Spinal cord (tissue), 10 donors: ENCODE measurements around the gene PLEKHH1. TPM values are rescaled to one million over a fixed set of nuclear protein-coding genes. Genes with fewer than 3 reads are reported as not detected.

Experiments
- DNase-seq, 6 donors: peaks; one replicate each; pipeline versions ENCODE4 v3.0.0 to v3.0.0-alpha.2; 2013 to 2015; ENCODE audit warnings: low spot score in 6 of 6, low read depth in 4 of 6
- H3K27ac ChIP-seq: one replicate; pipeline ENCODE4 v1.5.1; 2013; ENCODE audit warnings: low read depth, low read length, control low read depth
- H3K27me3 ChIP-seq: one replicate; pipeline ENCODE4 v1.6.1; 2013; ENCODE audit warnings: low read length; ENCODE audit not compliant: control insufficient read depth, insufficient read depth
- H3K36me3 ChIP-seq: one replicate; pipeline ENCODE4 v1.6.1; 2013; ENCODE audit warnings: low read length; ENCODE audit not compliant: control insufficient read depth, insufficient read depth
- H3K4me1 ChIP-seq: one replicate; pipeline ENCODE4 v1.6.1; 2013; ENCODE audit warnings: low read length; ENCODE audit not compliant: control insufficient read depth, insufficient read depth
- H3K4me3 ChIP-seq: one replicate; pipeline ENCODE4 v1.5.1; 2013; ENCODE audit warnings: low read depth, low read length, control low read depth
- H3K9me3 ChIP-seq: one replicate; pipeline ENCODE4 v1.6.1; 2013; ENCODE audit warnings: low read length; ENCODE audit not compliant: control insufficient read depth, insufficient read depth
- WGBS: methylation state at CpG from one replicate; pipeline ENCODE4 v1.1.5; 2013; ENCODE audit warnings: missing lambda C conversion rate; ENCODE audit not compliant: insufficient coverage; 5-methylcytosine and 5-hydroxymethylcytosine counted together
- polyA plus RNA-seq, 2 donors: library from polyadenylated mRNA; unstranded; fragments of 120-200 nt; gene quantifications; one replicate each; pipeline ENCODE4 v1.2.1, GENCODE V29; 2013; ENCODE audit not compliant: insufficient read length in 2 of 2
- total RNA-seq, 2 donors: library from RNA; depleted of rRNA in 1 of 2; stranded (reverse); fragments of 120-200 nt in 1 of 2; fragments of >200 nt in 1 of 2; gene quantifications; one replicate each; pipeline versions ENCODE4 v1.2.3 to v1.2.4, GENCODE V29; 2013 to 2014
- donor health status: healthy.

The PLEKHH1 gene
- total and polyA plus RNA-seq, 4 donors = 20.7 to 81.8 (median 41.6) TPM

DNA sequence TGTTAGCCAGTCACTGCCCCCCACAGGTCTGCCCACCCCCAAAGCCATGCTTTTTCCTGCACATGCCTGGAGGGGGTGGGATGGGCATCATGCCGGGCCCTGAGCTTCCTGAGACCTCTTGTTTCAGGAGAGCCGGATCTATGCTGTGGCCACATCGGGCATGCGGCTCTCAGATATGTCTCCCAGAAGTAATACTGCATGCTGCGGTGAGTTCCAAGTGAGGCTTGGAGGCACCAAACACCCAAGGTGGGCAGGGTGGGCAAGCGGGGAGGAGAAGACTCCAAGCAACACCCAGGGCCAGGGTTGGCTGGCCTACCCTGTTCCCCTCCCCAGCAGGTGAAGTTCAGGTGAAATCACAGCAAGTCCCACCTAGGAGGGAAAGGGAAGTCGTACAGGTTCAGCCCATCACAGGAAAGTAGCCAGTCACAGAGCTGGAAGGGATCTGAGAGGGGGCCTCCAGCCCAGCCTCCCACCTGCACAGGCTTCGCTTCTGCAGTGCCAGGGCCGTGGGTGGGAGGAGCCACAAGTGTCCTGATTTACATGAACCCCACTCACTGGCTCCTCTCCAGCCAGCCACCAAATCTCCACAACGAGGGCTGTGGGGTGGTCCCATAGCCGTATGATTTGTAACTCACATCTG is 36.0 kb downstream of the PLEKHH1 start:
- H3K9me3 ChIP-seq = no peaks in the 10 kb centered on the region
- no peak overlapping the region for H3K4me3 ChIP-seq
- no peak overlapping the region for H3K27ac ChIP-seq
- peaks cover 3% of the 10 kb centered on the region for H3K4me1 ChIP-seq
- 91% methylated on average over 9 of the region's 11 CpGs for WGBS
- H3K27me3 ChIP-seq = no peaks in the 10 kb centered on the region
- no peak for DNase-seq
- peaks cover 35% of the 10 kb centered on the region for H3K36me3 ChIP-seq

DNA sequence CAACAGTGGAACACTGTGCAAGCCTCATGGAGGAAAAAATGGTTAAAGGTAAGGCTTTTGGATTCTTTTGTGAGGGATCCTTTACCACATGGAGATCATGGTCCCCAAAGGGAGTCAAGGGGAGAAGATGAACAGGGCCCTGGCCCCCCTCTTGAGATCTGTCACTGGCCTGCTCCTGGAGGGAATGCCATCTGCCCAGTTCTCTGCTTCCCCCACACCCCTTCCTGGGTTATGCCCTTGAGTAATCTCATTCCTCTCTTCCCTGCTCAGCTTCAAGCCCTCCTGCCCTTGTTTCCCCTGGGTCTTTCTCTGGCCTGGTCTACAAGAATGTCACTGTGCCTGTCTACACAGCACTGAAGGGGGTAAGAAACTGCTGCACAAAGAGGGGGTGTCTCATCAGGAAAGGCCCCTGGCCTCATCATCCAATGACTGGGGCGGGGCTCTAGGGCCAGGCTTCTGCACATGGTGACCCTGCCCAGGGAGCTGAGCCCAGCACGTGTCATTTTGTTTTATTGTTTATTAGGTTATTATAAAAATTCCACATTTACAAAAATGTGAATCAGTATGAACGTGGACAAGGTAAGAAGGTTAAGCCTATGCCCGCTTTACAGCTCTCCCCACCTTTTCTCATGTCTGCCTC is 36.7 kb downstream of the PLEKHH1 start:
- H3K4me3 ChIP-seq = no peak overlapping the region
- peaks cover 3% of the 10 kb centered on the region for H3K4me1 ChIP-seq
- no peaks in the 10 kb centered on the region for H3K9me3 ChIP-seq
- H3K27me3 ChIP-seq = no peaks in the 10 kb centered on the region
- H3K36me3 ChIP-seq = peaks cover 38% of the 10 kb centered on the region
- DNase-seq = no peak
- no peak overlapping the region for H3K27ac ChIP-seq
- WGBS = no CpG with 5 or more reads among the region's 4 CpGs

GRCh38 chr14:67570453-67570852 is 37.4 kb downstream of the PLEKHH1 start:
- Histone ChIP-seq H3K4me1 (peaks cover 3% of the 10 kb centered on the region), H3K27me3 (no peaks in the 10 kb centered on the region), H3K4me3 (no peak overlapping the region), H3K36me3 (peaks cover 43% of the 10 kb centered on the region), H3K27ac (no peak overlapping the region), H3K9me3 (no peaks in the 10 kb centered on the region)
- WGBS = 44% methylated on average over 4 of the region's 7 CpGs
- no peak for DNase-seq

DNA sequence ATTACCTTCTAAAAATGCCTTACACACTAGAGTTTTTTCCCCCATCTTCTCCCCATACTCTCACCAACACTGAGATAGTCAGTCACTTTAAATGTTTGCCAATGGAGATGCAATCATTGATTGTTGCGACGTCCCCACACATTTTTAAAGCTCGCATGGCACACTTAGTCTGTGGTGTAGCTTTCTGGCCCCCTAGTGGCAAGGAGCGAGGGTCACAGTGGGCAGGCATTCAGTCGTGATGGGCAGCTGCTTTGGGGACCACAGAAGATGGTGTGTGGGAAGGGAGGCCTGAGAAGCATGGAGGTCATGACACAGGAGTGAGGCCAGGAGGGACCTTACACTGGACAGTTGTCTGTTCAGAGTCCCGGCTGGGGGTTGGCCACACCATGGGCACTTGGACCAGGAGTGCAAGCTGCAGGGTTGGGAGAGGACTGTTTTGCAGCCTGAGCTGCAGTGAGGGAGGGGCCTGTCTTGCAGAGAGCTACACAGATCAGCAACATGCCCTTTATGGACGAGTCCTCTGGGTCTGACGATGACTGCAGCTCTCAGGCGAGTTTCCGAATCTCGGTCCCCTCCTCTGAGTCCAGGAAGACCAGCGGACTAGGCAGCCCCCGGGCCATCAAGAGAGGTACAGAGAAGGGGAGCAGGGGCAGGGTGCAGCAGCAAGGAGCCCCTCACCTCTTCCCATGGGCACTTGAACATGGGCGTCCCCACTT is 38.3 kb downstream of the PLEKHH1 start:
- no peaks in the 10 kb centered on the region for H3K9me3 ChIP-seq
- peaks cover 53% of the 10 kb centered on the region for H3K36me3 ChIP-seq
- H3K4me3 ChIP-seq = no peak overlapping the region
- H3K4me1 ChIP-seq = peaks cover 3% of the 10 kb centered on the region
- H3K27me3 ChIP-seq = no peaks in the 10 kb centered on the region
- peak; percentile 21 to 85 (median 54) for DNase-seq
- WGBS = 51% methylated on average over 13 of the region's 14 CpGs
- no peak overlapping the region for H3K27ac ChIP-seq

DNA sequence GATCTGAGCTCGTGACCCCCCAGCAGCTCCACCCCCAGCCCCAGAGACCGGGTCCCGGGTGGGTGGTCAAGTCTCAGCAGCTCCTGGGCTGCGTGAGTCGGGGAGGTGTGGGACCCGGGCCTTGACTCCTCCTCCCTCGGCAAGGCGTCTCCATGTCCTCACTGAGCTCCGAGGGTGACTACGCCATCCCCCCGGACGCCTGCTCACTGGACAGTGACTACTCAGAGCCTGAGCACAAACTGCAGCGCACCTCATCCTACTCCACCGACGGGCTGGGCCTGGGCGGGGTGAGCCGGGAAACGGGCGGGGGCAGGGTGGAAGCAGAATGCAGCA is 38.9 kb downstream of the PLEKHH1 start:
- Histone ChIP-seq H3K9me3 (no peaks in the 10 kb centered on the region), H3K27ac (no peak overlapping the region), H3K4me1 (peaks cover 3% of the 10 kb centered on the region), H3K4me3 (no peak overlapping the region), H3K27me3 (no peaks in the 10 kb centered on the region), H3K36me3 (peaks cover 58% of the 10 kb centered on the region)
- DNase-seq = no peak
- 94% methylated on average over 15 of the region's 19 CpGs for WGBS

DNA sequence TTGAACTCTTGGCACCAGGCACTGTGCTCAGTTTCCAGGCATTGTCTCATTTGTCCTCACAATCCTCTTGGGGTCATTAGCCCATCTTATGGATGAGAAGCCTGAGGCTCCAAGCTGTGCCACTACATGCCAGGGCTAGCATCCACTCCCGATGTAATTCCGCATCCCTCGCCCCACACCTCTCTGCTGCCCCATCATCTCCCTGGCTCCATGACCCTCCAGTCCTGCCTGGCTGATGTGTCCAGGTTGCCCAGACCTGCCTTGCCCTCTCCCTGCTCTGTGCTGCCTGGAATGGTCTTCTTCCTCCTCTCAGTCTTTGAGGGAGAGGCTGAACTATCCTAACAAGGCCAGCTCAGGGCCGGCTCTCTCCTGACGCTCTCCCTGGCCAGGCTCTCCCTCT is 39.5 kb downstream of the PLEKHH1 start:
- Histone ChIP-seq H3K27ac (no peak overlapping the region), H3K27me3 (no peaks in the 10 kb centered on the region), H3K9me3 (no peaks in the 10 kb centered on the region), H3K4me1 (peaks cover 3% of the 10 kb centered on the region), H3K4me3 (no peak overlapping the region), H3K36me3 (peaks cover 59% of the 10 kb centered on the region)
- WGBS = 95% methylated on average over 5 of the region's 5 CpGs
- DNase-seq = no peak

GRCh38 chr14:67573228-67574010 is 40.3 kb downstream of the PLEKHH1 start:
- 93% methylated on average over 13 of the region's 15 CpGs for WGBS
- no peak for DNase-seq
- Histone ChIP-seq H3K36me3 (peaks cover 66% of the 10 kb centered on the region), H3K27me3 (no peaks in the 10 kb centered on the region), H3K9me3 (no peaks in the 10 kb centered on the region), H3K4me1 (peaks cover 6% of the 10 kb centered on the region), H3K27ac (no peak overlapping the region), H3K4me3 (no peak overlapping the region)

- Histone ChIP-seq H3K9me3 (no peaks in the 10 kb centered on the region), H3K4me1 (peaks cover 6% of the 10 kb centered on the region), H3K36me3 (peaks cover 68% of the 10 kb centered on the region), H3K27ac (no peak overlapping the region), H3K4me3 (no peak overlapping the region), H3K27me3 (no peaks in the 10 kb centered on the region)
- no peak for DNase-seq
- WGBS = 92% methylated on average over 12 of the region's 14 CpGs
Observed at GRCh38 chr14:67574156-67574555, 41.1 kb downstream of the PLEKHH1 start.

DNA sequence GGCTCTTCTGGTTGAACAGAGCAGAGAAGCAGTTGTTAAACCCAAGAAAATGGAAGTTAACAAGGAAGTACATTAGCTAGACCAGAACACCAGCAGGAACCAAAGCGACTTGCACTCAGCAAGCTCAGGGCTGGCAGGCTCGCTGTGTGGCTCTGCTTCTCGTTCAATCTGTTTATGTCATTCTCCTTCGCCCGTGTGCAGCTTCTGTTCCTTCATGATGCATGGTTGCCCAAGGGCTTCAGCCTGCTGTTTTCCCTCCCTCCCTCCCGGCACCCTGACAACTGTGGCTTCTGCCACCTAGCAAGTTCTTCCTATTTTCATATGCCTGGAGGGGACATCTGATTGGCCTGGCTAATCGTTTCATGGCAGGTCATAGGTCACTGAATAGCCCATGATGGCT is 41.7 kb downstream of the PLEKHH1 start:
- H3K27ac ChIP-seq = no peak overlapping the region
- no peak for DNase-seq
- H3K4me1 ChIP-seq = peaks cover 6% of the 10 kb centered on the region
- peaks cover 73% of the 10 kb centered on the region for H3K36me3 ChIP-seq
- no peaks in the 10 kb centered on the region for H3K27me3 ChIP-seq
- no peak overlapping the region for H3K4me3 ChIP-seq
- WGBS = 82% methylated on average over 6 of the region's 7 CpGs
- H3K9me3 ChIP-seq = no peaks in the 10 kb centered on the region
